ENCODE results near the gene INO80E. TPM values are rescaled to one million over a fixed set of nuclear protein-coding genes. Genes with fewer than 3 reads are reported as not detected.
"Not testable (repeated sequence)": the region's sequence is repeated elsewhere in the genome, so short reads cannot be mapped to it uniquely, and the experiment has no call there.

INO80E gene
- total RNA-seq (10 to 100 TPM; 46.1 to 73.1 TPM), polyA plus RNA-seq (100 to 1,000 TPM in 1 of 2 donors, 10 to 100 TPM in 1; 51.0 to 108 TPM)
- long read RNA-seq, donor 1, partial matches to known transcripts, result 0 of 15 reads
- long read RNA-seq, donor 1, other reads (novel, unspliced or antisense), result 10 of 15 reads
- long read RNA-seq, donor 2, partial matches to known transcripts, result 0 of 11 reads
- long read RNA-seq, donor 2, other reads (novel, unspliced or antisense), result 6 of 11 reads

DNA sequence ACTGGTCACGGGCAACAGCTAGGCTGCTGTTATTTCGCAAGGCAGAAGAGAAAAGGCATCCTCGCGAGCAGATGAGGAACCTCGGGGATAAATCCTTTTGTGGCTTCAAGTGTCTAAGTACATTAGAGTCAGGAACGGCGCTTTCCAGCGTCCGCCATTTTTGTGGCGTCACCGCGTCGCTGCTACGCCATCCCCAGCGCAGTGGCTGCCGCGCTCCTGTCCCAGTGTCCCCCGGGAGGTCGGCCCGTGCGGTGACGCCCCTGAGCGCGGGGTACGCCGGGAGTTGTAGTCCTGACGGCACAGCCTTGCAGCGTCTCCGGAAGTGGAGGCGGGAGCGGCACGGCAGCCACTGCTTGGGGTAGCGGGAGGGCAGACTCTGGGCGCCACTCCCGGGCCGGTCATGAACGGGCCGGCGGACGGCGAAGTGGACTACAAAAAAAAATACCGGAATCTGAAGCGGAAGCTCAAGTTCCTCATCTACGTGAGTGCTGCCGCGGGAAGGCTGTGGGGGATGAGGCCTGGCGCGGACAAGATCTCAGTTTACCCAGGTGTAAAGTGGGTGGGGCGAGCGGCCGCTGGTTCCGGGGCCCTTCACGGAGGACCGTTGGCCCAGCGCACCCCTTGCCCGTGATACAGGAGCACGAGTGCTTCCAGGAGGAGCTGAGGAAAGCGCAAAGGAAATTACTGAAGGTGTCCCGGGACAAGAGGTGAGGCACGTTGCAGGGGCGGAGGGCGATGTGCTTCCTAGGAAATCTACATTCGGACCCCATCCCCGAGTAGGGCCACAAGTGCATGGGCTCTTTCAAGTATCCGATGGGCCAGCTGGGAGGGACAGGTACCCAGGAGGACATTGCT is at the start of gene INO80E:
INO80E (plus strand) TSS at position 331 of the 855 bp plus-strand sequence; CDS start at position 401, 70 bp downstream.
- peak; percentile 99 to 100 for DNase-seq
- WGBS, 2 donors, result 0 to 1% methylated on average over 64 to 65 of the region's 65 CpGs
- intact Hi-C loops (cut with DNase I), result loop anchor here in 1 of 2 donors (2.0 to 10.0 kb wide), 3 partner anchors 34 to 181 kb away; partner anchors contain the start of genes KCTD13, PAGR1, PRRT2 and TMEM219
- Histone ChIP-seq H3K4me1 (ENCODE audit: control insufficient read depth in 1 of 2, insufficient read depth in 2 of 2, low read length in 2 of 2) (no peaks in the 10 kb centered on the region), H3K27ac (ENCODE audit: low read depth in 1 of 2, low read length in 2 of 2) (peak within 1 kb of the TSS in 1 of 2 donors; percentile 79), H3K36me3 (ENCODE audit: control insufficient read depth in 1 of 2, insufficient read depth in 2 of 2, low read length in 1 of 2) (no peaks in the 10 kb centered on the region), H3K27me3 (ENCODE audit: control insufficient read depth in 1 of 2, insufficient read depth in 2 of 2, low read length in 1 of 2) (no peaks in the 10 kb centered on the region), H3K4me3 (ENCODE audit: low read length in 2 of 2) (peak within 1 kb of the TSS; percentile 62 to 66), H3K9me3 (ENCODE audit: control insufficient read depth, low read length) (no peaks in the 10 kb centered on the region)
- ATAC-seq (ENCODE audit: low FRiP score), result peak; percentile 99

DNA sequence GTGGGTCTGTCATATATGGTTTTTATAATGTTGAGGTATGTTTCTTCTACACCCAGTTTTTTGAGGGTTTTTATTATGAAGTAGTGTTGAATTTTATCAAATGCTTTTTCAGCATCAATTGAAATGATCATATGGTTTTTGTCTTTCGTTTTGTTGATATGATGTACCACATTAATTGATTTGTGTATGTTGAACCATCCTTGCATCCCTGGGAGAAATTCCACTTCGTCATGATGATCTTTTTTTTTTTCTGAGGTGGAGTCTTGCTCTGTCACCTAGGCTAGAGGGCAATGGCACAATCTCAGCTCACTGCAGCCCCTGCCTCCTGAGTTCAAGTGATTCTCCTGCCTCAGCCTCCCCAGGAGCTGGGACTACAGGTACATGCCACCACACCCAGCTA is 48.1 kb upstream of the INO80E start:
- no peak overlapping the region for H3K4me3 ChIP-seq (ENCODE audit: low read length in 2 of 2)
- DNase-seq, result no peak
- intact Hi-C loops (cut with DNase I), result no loop called here

DNA sequence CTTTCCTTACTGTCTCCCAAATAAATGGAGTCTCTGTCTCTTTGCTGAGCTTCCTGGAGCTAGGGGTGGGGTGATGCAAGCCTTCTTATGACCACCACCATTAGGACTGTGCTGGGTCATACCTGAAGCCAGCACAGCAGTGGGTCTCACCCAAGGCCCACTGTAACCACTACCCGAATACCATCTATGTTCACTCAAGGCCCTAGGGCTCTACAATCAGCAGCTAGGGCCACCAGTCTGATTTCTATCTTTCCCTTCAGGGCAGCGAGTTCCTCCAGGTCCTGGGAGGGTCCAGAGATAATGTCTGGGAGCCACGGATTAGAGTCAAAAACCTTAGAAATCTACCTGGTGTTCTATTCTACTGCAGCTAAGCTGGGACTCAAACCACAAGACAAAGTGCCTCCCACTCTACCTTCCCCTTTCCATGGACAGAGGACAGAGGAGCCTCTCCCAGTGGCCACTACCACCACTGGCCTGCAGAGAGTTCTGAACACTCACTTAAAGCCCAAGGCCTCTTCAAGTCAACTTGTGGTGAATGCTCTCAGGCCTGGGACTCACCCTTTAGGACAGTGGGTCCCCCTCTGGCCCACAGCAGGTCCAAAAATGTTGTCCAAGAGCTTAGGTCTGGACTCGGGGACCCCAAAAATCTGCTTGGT is 45.1 kb upstream of the INO80E start:
- H3K36me3 ChIP-seq (ENCODE audit: control insufficient read depth in 1 of 2, insufficient read depth in 2 of 2, low read length in 1 of 2), result no peaks in the 10 kb centered on the region
- no peak overlapping the region for H3K4me3 ChIP-seq (ENCODE audit: low read length in 2 of 2)
- H3K4me1 ChIP-seq (ENCODE audit: control insufficient read depth in 1 of 2, insufficient read depth in 2 of 2, low read length in 2 of 2), result no peaks in the 10 kb centered on the region
- H3K27ac ChIP-seq (ENCODE audit: low read depth in 1 of 2, low read length in 2 of 2), result no peak overlapping the region
- ATAC-seq (ENCODE audit: low FRiP score) (no peak), DNase-seq (peak in 1 of 2 donors; percentile 10)
- H3K27me3 ChIP-seq (ENCODE audit: control insufficient read depth in 1 of 2, insufficient read depth in 2 of 2, low read length in 1 of 2), result no peaks in the 10 kb centered on the region
- no peaks in the 10 kb centered on the region for H3K9me3 ChIP-seq (ENCODE audit: control insufficient read depth, low read length)
- 89 to 92% methylated on average over 4 of the region's 4 CpGs for WGBS, 2 donors
- intact Hi-C loops (cut with DNase I), result no loop called here

More for the DNA sequence above, 48.1 kb upstream of the INO80E start:
- Histone ChIP-seq H3K4me1 (ENCODE audit: control insufficient read depth in 1 of 2, insufficient read depth in 2 of 2, low read length in 2 of 2) (no peaks in the 10 kb centered on the region), H3K27me3 (ENCODE audit: control insufficient read depth in 1 of 2, insufficient read depth in 2 of 2, low read length in 1 of 2) (no peaks in the 10 kb centered on the region), H3K9me3 (ENCODE audit: control insufficient read depth, low read length) (no peaks in the 10 kb centered on the region), H3K27ac (ENCODE audit: low read depth in 1 of 2, low read length in 2 of 2) (no peak overlapping the region), H3K36me3 (ENCODE audit: control insufficient read depth in 1 of 2, insufficient read depth in 2 of 2, low read length in 1 of 2) (no peaks in the 10 kb centered on the region)
- ATAC-seq (ENCODE audit: low FRiP score), result no peak
- WGBS, 2 donors, result 78 to 84% methylated on average over 2 of the region's 2 CpGs

DNA sequence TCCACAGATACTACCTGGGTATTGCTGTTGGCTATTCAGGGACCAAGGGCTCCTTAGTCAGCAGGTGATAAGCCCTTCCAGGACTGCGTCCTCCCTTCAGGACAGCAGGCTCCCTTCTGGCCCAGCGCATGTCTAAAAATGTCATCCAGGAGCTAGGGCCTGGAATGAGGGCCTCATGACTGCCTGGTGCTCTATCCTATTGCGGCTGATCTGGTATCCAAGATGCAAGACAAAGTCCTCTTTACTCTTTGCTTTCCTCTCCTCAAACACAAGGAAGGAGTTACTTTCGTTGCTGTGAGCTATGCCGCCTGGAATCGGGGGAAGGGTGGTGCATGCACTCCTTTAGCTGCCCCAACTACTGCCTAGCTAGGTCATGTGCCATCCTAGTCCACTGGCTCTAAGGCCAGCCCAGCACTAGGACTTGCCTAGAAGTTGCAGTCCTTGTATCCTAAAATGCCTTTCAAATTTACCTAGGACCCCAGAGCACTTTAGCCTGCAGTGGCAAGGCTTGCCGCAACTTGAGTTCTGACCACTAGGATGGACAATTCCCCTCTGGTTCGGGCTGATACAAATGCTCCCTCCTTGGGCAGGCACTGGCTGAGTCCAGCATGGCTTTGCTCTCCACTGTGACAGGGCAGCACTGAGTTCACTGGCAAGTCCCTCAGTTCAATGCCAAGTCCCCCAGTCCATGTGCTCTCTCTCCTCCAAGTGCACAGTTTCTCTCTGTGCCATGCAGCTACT is 44.2 kb upstream of the INO80E start:
- 82 to 86% methylated on average over 8 of the region's 8 CpGs for WGBS, 2 donors
- ATAC-seq (ENCODE audit: low FRiP score) (no peak), DNase-seq (peak in 1 of 2 donors; percentile 31)
- no peaks in the 10 kb centered on the region for H3K36me3 ChIP-seq (ENCODE audit: control insufficient read depth in 1 of 2, insufficient read depth in 2 of 2, low read length in 1 of 2)
- no peaks in the 10 kb centered on the region for H3K27me3 ChIP-seq (ENCODE audit: control insufficient read depth in 1 of 2, insufficient read depth in 2 of 2, low read length in 1 of 2)
- no peaks in the 10 kb centered on the region for H3K4me1 ChIP-seq (ENCODE audit: control insufficient read depth in 1 of 2, insufficient read depth in 2 of 2, low read length in 2 of 2)
- intact Hi-C loops (cut with DNase I), result no loop called here
- H3K4me3 ChIP-seq (ENCODE audit: low read length in 2 of 2), result no peak overlapping the region
- H3K27ac ChIP-seq (ENCODE audit: low read depth in 1 of 2, low read length in 2 of 2), result no peak overlapping the region
- H3K9me3 ChIP-seq (ENCODE audit: control insufficient read depth, low read length), result no peaks in the 10 kb centered on the region

DNA sequence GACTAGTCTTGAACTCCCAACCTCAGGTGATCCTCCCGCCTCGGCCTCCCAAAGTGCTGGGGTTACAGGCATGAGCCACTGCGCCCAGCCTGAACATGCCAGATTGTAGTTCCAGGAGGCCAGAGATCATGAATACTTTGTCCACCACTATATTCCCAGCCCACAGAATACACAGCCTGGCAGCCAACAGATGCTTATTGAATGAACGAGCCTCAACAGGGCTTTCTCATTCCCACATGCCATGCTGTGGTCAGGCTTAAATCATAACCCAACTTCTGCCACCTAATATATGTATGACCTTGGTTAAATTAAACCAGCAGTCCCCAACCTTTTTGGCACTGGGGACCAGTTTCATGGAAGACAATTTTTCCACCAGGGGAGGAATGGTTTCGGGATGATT is 37.3 kb upstream of the INO80E start:
- DNase-seq (peak in 1 of 2 donors; percentile 6), ATAC-seq (ENCODE audit: low FRiP score) (no peak)
- Histone ChIP-seq H3K27ac (ENCODE audit: low read depth in 1 of 2, low read length in 2 of 2) (no peak overlapping the region), H3K36me3 (ENCODE audit: control insufficient read depth in 1 of 2, insufficient read depth in 2 of 2, low read length in 1 of 2) (no peaks in the 10 kb centered on the region), H3K4me3 (ENCODE audit: low read length in 2 of 2) (no peak overlapping the region), H3K4me1 (ENCODE audit: control insufficient read depth in 1 of 2, insufficient read depth in 2 of 2, low read length in 2 of 2) (no peaks in the 10 kb centered on the region), H3K27me3 (ENCODE audit: control insufficient read depth in 1 of 2, insufficient read depth in 2 of 2, low read length in 1 of 2) (no peaks in the 10 kb centered on the region), H3K9me3 (ENCODE audit: control insufficient read depth, low read length) (no peaks in the 10 kb centered on the region)
- intact Hi-C loops (cut with DNase I), result no loop called here
- 81 to 83% methylated on average over 5 of the region's 5 CpGs for WGBS, 2 donors

- Histone ChIP-seq H3K27me3 (ENCODE audit: control insufficient read depth in 1 of 2, insufficient read depth in 2 of 2, low read length in 1 of 2) (no peaks in the 10 kb centered on the region), H3K4me1 (ENCODE audit: control insufficient read depth in 1 of 2, insufficient read depth in 2 of 2, low read length in 2 of 2) (no peaks in the 10 kb centered on the region), H3K4me3 (ENCODE audit: low read length in 2 of 2) (no peak overlapping the region), H3K36me3 (ENCODE audit: control insufficient read depth in 1 of 2, insufficient read depth in 2 of 2, low read length in 1 of 2) (no peaks in the 10 kb centered on the region), H3K27ac (ENCODE audit: low read depth in 1 of 2, low read length in 2 of 2) (no peak overlapping the region), H3K9me3 (ENCODE audit: control insufficient read depth, low read length) (no peaks in the 10 kb centered on the region)
- intact Hi-C loops (cut with DNase I), result no loop called here
- 83 to 88% methylated on average over 9 of the region's 9 CpGs for WGBS, 2 donors
- DNase-seq (peak in 1 of 2 donors; percentile 61), ATAC-seq (ENCODE audit: low FRiP score) (no peak)
These were observed 36.7 kb upstream of the INO80E start for GRCh38 chr16:29959293-29959692.

DNA sequence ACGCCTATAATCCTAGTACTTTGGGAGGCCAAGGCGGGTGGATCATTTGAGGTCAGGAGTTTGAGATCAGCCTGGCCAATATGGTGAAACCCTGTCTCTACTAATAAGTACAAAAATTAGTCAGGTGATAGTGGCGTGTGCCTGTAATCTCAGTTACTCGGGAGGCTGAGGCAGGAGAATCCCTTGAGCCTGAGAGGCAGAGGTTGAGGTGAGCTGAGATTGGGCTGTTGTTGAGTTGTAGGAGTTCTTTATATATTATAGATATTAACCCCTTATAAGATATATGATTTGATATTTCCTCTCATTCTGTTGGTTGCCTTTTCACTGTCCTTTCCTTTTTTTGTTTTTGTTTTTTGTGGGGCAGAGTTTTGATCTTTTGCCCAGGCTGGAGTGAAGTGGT is 36.2 kb upstream of the INO80E start:
- intact Hi-C loops (cut with DNase I), result loop anchor here (2.0 to 10.0 kb wide), 4 partner anchors 33 to 95 kb away; partner anchors contain the start of genes KCTD13 (in 2 of the 2), CDIPT (in 1 of the 2), HIRIP3 (in 1 of the 2) and INO80E (in 1 of the 2)
- H3K36me3 ChIP-seq (ENCODE audit: control insufficient read depth in 1 of 2, insufficient read depth in 2 of 2, low read length in 1 of 2); H3K4me3 ChIP-seq (ENCODE audit: low read length in 2 of 2); H3K27me3 ChIP-seq (ENCODE audit: control insufficient read depth in 1 of 2, insufficient read depth in 2 of 2, low read length in 1 of 2); H3K9me3 ChIP-seq (ENCODE audit: control insufficient read depth, low read length); H3K27ac ChIP-seq (ENCODE audit: low read depth in 1 of 2, low read length in 2 of 2); H3K4me1 ChIP-seq (ENCODE audit: control insufficient read depth in 1 of 2, insufficient read depth in 2 of 2, low read length in 2 of 2); DNase-seq; ATAC-seq (ENCODE audit: low FRiP score): not testable (repeated sequence)
- WGBS, 2 donors, result 92 to 93% methylated on average over 4 of the region's 4 CpGs

GRCh38 chr16:29961127-29961478 is 34.9 kb upstream of the INO80E start:
- H3K27ac ChIP-seq (ENCODE audit: low read depth in 1 of 2, low read length in 2 of 2), result peak overlapping the region in 1 of 2 donors; percentile 72
- no peak for ATAC-seq (ENCODE audit: low FRiP score)
- H3K4me1 ChIP-seq (ENCODE audit: control insufficient read depth in 1 of 2, insufficient read depth in 2 of 2, low read length in 2 of 2), result no peaks in the 10 kb centered on the region

More at GRCh38 chr16:29961127-29961478, 34.9 kb upstream of the INO80E start:
- H3K9me3 ChIP-seq (ENCODE audit: control insufficient read depth, low read length), result no peaks in the 10 kb centered on the region
- no peaks in the 10 kb centered on the region for H3K27me3 ChIP-seq (ENCODE audit: control insufficient read depth in 1 of 2, insufficient read depth in 2 of 2, low read length in 1 of 2)
- intact Hi-C loops (cut with DNase I), result loop anchor here (2.0 to 10.0 kb wide), 4 partner anchors 34 to 96 kb away; partner anchors contain the start of genes KCTD13 (in 2 of the 2), CDIPT (in 1 of the 2), HIRIP3 (in 1 of the 2) and INO80E (in 1 of the 2)
- DNase-seq, result peak in 1 of 2 donors; percentile 42
- H3K36me3 ChIP-seq (ENCODE audit: control insufficient read depth in 1 of 2, insufficient read depth in 2 of 2, low read length in 1 of 2), result no peaks in the 10 kb centered on the region
- H3K4me3 ChIP-seq (ENCODE audit: low read length in 2 of 2), result peak overlapping the region; percentile 18 to 72
- 58 to 66% methylated on average over 10 of the region's 10 CpGs for WGBS, 2 donors
